Osteocyte (in vitro differentiated cells): Measurements from ENCODE around the gene GRAMD2B. TPM values are rescaled to one million over a fixed set of nuclear protein-coding genes. Genes with fewer than 3 reads are reported as not detected.
A peak's percentile ranks its signal among the peaks of the same experiment; 100 is the strongest.

Experiments used
- DNase-seq: peaks from one replicate; pipeline ENCODE4 v3.0.0; 2021; ENCODE audit warnings: mixed read lengths; ENCODE audit not compliant: unreplicated experiment; ENCODE audit errors: extremely low spot score
- H3K27ac Mint-ChIP-seq: one replicate; pipeline ENCODE4 v1.8.0; 2021; ENCODE audit warnings: mild to moderate bottlenecking, mixed read lengths; ENCODE audit not compliant: unreplicated experiment
- H3K27me3 Mint-ChIP-seq: one replicate; pipeline ENCODE4 v1.8.0; 2021; ENCODE audit warnings: mixed read lengths; ENCODE audit not compliant: unreplicated experiment
- H3K36me3 Mint-ChIP-seq: one replicate; pipeline ENCODE4 v1.8.0; 2021; ENCODE audit warnings: mixed read lengths; ENCODE audit not compliant: unreplicated experiment
- H3K4me1 Mint-ChIP-seq: one replicate; pipeline ENCODE4 v1.8.0; 2021; ENCODE audit warnings: mixed read lengths; ENCODE audit not compliant: unreplicated experiment
- H3K4me3 Mint-ChIP-seq: one replicate; pipeline ENCODE4 v1.8.0; 2021; ENCODE audit warnings: mild to moderate bottlenecking, moderate library complexity, mixed read lengths; ENCODE audit not compliant: unreplicated experiment
- H3K9me3 Mint-ChIP-seq: one replicate; pipeline ENCODE4 v1.8.0; 2021; ENCODE audit warnings: mixed read lengths; ENCODE audit not compliant: unreplicated experiment
- total RNA-seq: library from RNA; stranded (reverse); gene quantifications from 2 replicates; pipeline ENCODE4 v1.2.1, GENCODE V29; 2021
- TF ChIP-seq, protein P1 (sequence below): fragments of 200-600 bp; sonication (generic); IDR thresholded peaks from 2 replicates; pipeline ENCODE4 v1.5.0; 2021; ENCODE audit warnings: antibody characterized with exemption, mild to moderate bottlenecking, moderate library complexity

The GRAMD2B gene
- total RNA-seq, 1 donor from 2014 or later, result 93.7 TPM

DNA sequence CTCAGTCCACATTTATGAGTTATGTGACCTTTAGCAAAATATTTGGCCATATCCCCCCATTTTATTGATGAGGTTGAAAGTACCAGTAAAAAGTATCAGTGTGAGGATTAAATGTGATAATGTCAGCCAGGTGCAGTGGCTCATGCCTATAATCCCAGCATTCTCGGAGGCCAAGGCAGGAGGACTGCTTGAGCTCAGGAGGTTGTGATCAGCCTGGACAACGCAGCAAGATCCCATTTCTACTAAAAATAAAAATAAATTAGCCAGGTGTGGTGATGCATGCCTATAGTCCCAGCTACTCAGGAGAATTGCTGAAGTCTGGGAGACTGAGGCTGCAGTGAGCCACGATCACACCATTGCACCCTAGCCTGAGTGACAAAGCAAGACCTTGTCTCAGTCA lies 71.2 kb downstream of the GRAMD2B start:
- Mint-ChIP-seq H3K9me3 (no peaks in the 10 kb centered on the region), H3K4me3 (no peak overlapping the region), H3K36me3 (peaks cover 60% of the 10 kb centered on the region), H3K4me1 (peaks cover 59% of the 10 kb centered on the region), H3K27ac (peak overlapping the region; percentile 14), H3K27me3 (no peaks in the 10 kb centered on the region)
- TF ChIP-seq, protein P1, sequence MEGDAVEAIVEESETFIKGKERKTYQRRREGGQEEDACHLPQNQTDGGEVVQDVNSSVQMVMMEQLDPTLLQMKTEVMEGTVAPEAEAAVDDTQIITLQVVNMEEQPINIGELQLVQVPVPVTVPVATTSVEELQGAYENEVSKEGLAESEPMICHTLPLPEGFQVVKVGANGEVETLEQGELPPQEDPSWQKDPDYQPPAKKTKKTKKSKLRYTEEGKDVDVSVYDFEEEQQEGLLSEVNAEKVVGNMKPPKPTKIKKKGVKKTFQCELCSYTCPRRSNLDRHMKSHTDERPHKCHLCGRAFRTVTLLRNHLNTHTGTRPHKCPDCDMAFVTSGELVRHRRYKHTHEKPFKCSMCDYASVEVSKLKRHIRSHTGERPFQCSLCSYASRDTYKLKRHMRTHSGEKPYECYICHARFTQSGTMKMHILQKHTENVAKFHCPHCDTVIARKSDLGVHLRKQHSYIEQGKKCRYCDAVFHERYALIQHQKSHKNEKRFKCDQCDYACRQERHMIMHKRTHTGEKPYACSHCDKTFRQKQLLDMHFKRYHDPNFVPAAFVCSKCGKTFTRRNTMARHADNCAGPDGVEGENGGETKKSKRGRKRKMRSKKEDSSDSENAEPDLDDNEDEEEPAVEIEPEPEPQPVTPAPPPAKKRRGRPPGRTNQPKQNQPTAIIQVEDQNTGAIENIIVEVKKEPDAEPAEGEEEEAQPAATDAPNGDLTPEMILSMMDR, result no peak
- DNase-seq, result no peak

DNA sequence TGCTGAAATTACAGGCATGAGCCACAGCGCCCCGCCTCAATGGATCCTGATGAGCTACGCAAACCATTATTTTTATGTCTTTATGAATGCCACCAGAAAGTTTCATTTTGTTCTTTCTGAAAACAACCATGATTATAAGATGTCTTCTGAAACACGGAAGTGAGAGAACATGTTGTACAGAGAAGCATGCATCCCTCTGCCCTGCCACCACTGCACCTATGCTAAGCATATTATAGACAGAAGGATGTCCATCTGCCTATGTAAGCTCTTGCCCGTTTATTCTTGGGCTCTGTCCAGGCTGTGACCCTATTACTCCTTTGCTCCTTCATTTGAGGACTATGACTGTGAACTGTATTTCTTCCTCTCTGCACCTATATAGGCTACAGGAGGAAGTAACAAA lies 74.3 kb downstream of the GRAMD2B start:
- H3K4me3 Mint-ChIP-seq, result no peak overlapping the region
- H3K27ac Mint-ChIP-seq, result no peak overlapping the region
- no peaks in the 10 kb centered on the region for H3K9me3 Mint-ChIP-seq
- H3K36me3 Mint-ChIP-seq, result peaks cover 49% of the 10 kb centered on the region
- H3K4me1 Mint-ChIP-seq, result peaks cover 32% of the 10 kb centered on the region
- TF ChIP-seq, protein P1, result no peak
- peak; percentile 51 for DNase-seq
- no peaks in the 10 kb centered on the region for H3K27me3 Mint-ChIP-seq

DNA sequence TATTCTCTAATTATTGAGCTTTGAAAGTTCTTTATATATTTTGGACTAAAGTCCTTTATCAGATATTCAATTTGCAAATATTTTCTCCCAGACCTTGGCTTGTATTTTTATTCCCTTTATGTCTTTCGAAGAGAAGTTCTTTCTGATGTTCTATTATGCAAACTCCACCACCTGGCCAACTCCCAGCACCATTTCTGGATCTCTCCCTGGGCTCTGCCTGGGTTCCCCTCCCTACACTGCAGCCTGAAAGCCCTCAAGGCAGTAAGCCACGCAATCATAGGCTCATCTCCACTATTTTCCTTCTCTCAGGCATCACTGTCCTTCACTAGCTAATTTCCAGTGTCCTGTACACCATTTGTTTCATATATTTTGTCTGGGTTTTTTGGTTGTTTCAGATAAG lies 76.1 kb downstream of the GRAMD2B start:
- Mint-ChIP-seq H3K27me3 (no peaks in the 10 kb centered on the region), H3K27ac (peak overlapping the region; percentile 20), H3K4me3 (no peak overlapping the region), H3K9me3 (no peaks in the 10 kb centered on the region), H3K36me3 (peaks cover 38% of the 10 kb centered on the region), H3K4me1 (peaks cover 40% of the 10 kb centered on the region)
- TF ChIP-seq, protein P1, result no peak
- no peak for DNase-seq

DNA sequence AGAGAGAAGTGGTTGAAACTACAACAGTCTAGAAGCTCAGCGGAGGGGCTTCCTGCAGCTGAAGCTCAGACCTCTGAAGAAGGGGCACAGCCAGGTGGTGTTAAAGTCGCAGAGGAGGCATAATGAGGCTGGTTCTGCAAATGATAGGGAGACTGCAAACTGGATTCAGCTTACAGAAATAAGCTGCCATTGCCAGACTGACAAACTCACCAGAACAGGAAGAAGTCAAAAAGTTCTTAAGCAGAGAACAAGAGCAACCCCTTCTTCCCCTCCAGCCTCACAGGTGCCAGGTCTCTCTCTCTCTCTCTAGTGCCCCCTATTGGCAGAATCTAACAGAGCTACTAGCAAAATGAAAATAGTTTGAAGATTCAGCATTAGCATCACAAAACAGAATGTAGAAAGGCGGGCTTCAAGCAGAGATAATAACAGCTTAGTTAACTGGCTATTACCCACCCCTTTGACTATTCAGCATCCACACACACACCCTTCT lies 76.7 kb downstream of the GRAMD2B start:
- Mint-ChIP-seq H3K4me1 (peaks cover 44% of the 10 kb centered on the region), H3K9me3 (no peaks in the 10 kb centered on the region), H3K36me3 (peaks cover 35% of the 10 kb centered on the region), H3K4me3 (no peak overlapping the region), H3K27me3 (no peaks in the 10 kb centered on the region), H3K27ac (no peak overlapping the region)
- DNase-seq, result no peak
- TF ChIP-seq, protein P1, result peak; percentile 53

DNA sequence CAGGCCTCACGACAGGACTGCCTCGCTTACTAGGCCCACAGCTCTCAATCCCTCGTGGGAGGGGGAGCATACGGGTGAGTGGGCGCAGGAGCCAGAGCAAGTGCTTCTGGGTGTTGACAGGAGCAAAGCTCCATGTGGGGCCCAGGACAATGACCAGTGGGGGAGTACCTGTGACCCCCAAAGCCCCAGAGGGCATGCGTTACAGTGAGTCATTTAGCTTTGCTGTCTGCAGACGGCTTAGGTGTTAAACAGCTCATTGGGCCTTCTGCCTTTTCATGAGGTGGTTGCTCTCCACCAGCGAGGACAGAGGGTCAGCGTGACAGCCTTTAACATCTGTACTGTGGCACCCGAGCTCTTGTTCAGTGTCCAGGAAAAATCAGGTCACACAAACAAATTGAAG lies 78.2 kb downstream of the GRAMD2B start:
- no peaks in the 10 kb centered on the region for H3K9me3 Mint-ChIP-seq
- H3K27me3 Mint-ChIP-seq, result no peaks in the 10 kb centered on the region
- peak; percentile 69 for DNase-seq
- H3K27ac Mint-ChIP-seq, result no peak overlapping the region
- no peak overlapping the region for H3K4me3 Mint-ChIP-seq
- H3K36me3 Mint-ChIP-seq, result peaks cover 31% of the 10 kb centered on the region
- TF ChIP-seq, protein P1, result no peak
- H3K4me1 Mint-ChIP-seq, result peaks cover 39% of the 10 kb centered on the region
